ENCODE measurements around the gene CSAD.

- TF ChIP-seq CTCF (IDR thresholded peaks at IDR 0.05) (no peak), ZFX (IDR thresholded peaks at IDR 0.05; ENCODE audit: borderline replicate concordance) (no peak)
Measured at GRCh38 chr12:53179687-53180219, 972 bp downstream of the CSAD start.

All from 22Rv1 (cell line).